Activated naive CD8-positive, alpha-beta T cell treated with anti-CD3 and anti-CD28 coated beads for 36 hours (primary cell): ENCODE data around the gene VIM. TPM values are rescaled to one million over a fixed set of nuclear protein-coding genes. Genes with fewer than 3 reads are reported as not detected.

ENCODE experiments used
- DNase-seq: peaks from one replicate; pipeline ENCODE4 v3.0.0; 2021
- H3K27ac Mint-ChIP-seq: one replicate; pipeline ENCODE4 v1.8.0; 2022; ENCODE audit warnings: mild to moderate bottlenecking, moderate library complexity, mixed read lengths
- H3K27me3 Mint-ChIP-seq: one replicate; pipeline ENCODE4 v1.8.0; 2022; ENCODE audit warnings: mild to moderate bottlenecking, mixed read lengths
- H3K36me3 Mint-ChIP-seq: one replicate; pipeline ENCODE4 v1.8.0; 2021; ENCODE audit warnings: mild to moderate bottlenecking, mixed read lengths
- H3K4me1 Mint-ChIP-seq: one replicate; pipeline ENCODE4 v1.8.0; 2021; ENCODE audit warnings: mixed read lengths
- H3K4me3 Mint-ChIP-seq: one replicate; pipeline ENCODE4 v1.8.0; 2022; ENCODE audit warnings: mild to moderate bottlenecking, moderate library complexity, mixed read lengths
- H3K9me3 Mint-ChIP-seq: one replicate; pipeline ENCODE4 v1.8.0; 2022; ENCODE audit warnings: mixed read lengths
- total RNA-seq, 2 experiments: library from RNA; stranded (reverse); gene quantifications; one replicate each; pipeline ENCODE4 v1.2.3, GENCODE V29; 2021

The VIM gene
- total RNA-seq, 2 experiments from 2014 or later: 657 TPM

- H3K27me3 Mint-ChIP-seq: no peaks in the 10 kb centered on the region
- DNase-seq: no peak
- H3K4me3 Mint-ChIP-seq: no peak overlapping the region
- peak overlapping the region; percentile 96 for H3K27ac Mint-ChIP-seq
- peaks cover 1% of the 10 kb centered on the region for H3K9me3 Mint-ChIP-seq
- H3K36me3 Mint-ChIP-seq: peaks cover 19% of the 10 kb centered on the region
- peaks cover 39% of the 10 kb centered on the region for H3K4me1 Mint-ChIP-seq
Observed at GRCh38 chr10:17216901-17217395, 11.1 kb upstream of the VIM start.

- Mint-ChIP-seq H3K4me1 (peaks cover 43% of the 10 kb centered on the region), H3K27ac (peak overlapping the region; percentile 96), H3K36me3 (peaks cover 14% of the 10 kb centered on the region), H3K27me3 (no peaks in the 10 kb centered on the region), H3K9me3 (peaks cover 1% of the 10 kb centered on the region), H3K4me3 (no peak overlapping the region)
- no peak for DNase-seq
Observed at GRCh38 chr10:17217631-17218232, 10.3 kb upstream of the VIM start.

DNA sequence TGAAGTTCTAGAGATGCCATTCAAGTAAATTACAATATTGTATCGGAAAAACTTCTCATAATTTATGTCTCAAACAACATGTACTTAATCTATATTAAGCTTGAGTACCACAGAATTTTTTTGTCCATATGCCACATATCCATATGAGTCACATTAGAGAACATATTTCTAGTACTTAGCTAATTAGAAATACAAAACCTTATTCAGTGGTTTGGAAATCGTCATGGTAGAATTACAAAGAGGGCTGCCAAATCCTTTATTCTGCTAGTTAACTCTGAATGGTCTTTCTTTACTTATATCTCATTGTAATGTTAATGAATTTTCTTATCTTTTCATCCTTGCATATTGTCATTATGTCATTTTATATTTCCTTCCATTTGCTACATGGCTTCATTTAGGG is 9.0 kb upstream of the VIM start:
- no peak overlapping the region for H3K4me3 Mint-ChIP-seq
- no peak for DNase-seq
- H3K27ac Mint-ChIP-seq: peak overlapping the region; percentile 56
- H3K9me3 Mint-ChIP-seq: peaks cover 1% of the 10 kb centered on the region
- no peaks in the 10 kb centered on the region for H3K27me3 Mint-ChIP-seq
- peaks cover 43% of the 10 kb centered on the region for H3K4me1 Mint-ChIP-seq
- peaks cover 12% of the 10 kb centered on the region for H3K36me3 Mint-ChIP-seq

DNA sequence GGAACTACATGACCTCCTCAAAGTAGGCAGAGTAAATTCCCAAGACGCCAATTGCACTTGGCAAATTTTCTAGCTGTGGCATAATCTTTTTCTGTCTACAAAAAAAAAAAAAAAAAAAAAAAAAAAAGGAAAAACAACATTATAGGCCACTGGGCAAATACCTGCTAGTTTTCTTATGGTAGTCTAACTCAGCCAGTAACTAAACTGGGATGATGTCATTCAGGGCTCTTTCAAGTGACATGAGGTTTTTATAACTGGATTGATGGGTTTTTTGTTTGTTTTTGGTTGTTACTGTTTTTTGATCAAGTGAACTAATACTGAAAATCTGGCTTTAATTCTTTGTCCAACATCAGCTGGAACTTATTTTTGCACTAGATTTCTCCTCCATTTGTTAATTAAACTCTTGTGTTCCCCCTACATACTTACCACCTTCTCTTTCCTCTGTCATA is 7.4 kb upstream of the VIM start:
- Mint-ChIP-seq H3K36me3 (peaks cover 9% of the 10 kb centered on the region), H3K27ac (no peak overlapping the region), H3K4me1 (peaks cover 38% of the 10 kb centered on the region), H3K4me3 (no peak overlapping the region), H3K27me3 (no peaks in the 10 kb centered on the region), H3K9me3 (peaks cover 1% of the 10 kb centered on the region)
- no peak for DNase-seq

GRCh38 chr10:17222329-17222728 is 5.7 kb upstream of the VIM start:
- Mint-ChIP-seq H3K27me3 (no peaks in the 10 kb centered on the region), H3K4me3 (no peak overlapping the region), H3K9me3 (peaks cover 1% of the 10 kb centered on the region), H3K36me3 (peaks cover 7% of the 10 kb centered on the region), H3K4me1 (peaks cover 36% of the 10 kb centered on the region), H3K27ac (no peak overlapping the region)
- DNase-seq: no peak

DNA sequence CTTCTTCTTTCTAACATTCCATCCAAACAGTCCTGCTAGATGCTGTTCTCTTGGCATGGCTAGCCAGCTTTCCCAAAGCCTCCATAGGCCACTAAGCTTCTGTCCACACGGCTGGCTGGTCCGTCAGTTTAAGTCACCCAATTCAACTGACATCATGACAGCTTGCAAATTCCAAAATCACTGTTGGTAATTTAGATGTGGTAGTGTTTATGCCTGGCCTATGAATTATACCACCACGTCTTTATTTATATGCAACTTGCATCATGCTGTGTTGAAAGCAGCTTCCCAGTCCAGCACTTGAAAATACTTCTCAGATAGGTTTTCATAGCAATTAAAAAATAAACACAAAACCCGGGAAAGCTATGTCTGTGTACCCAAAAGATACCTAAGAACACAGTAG is 2.2 kb upstream of the VIM start:
- Mint-ChIP-seq H3K4me3 (no peak overlapping the region), H3K36me3 (peaks cover 14% of the 10 kb centered on the region), H3K27ac (no peak overlapping the region)

GRCh38 chr10:17226891-17227303 is 1.1 kb upstream of the VIM start:
- H3K27ac Mint-ChIP-seq: peak overlapping the region; percentile 95
- peaks cover 43% of the 10 kb centered on the region for H3K4me1 Mint-ChIP-seq
- no peaks in the 10 kb centered on the region for H3K9me3 Mint-ChIP-seq
- DNase-seq: no peak
- no peaks in the 10 kb centered on the region for H3K27me3 Mint-ChIP-seq
- peak overlapping the region; percentile 98 for H3K4me3 Mint-ChIP-seq
- H3K36me3 Mint-ChIP-seq: peaks cover 25% of the 10 kb centered on the region

More for the DNA sequence above, 2.2 kb upstream of the VIM start:
- peaks cover 36% of the 10 kb centered on the region for H3K4me1 Mint-ChIP-seq
- no peaks in the 10 kb centered on the region for H3K27me3 Mint-ChIP-seq
- DNase-seq: no peak
- H3K9me3 Mint-ChIP-seq: no peaks in the 10 kb centered on the region

DNA sequence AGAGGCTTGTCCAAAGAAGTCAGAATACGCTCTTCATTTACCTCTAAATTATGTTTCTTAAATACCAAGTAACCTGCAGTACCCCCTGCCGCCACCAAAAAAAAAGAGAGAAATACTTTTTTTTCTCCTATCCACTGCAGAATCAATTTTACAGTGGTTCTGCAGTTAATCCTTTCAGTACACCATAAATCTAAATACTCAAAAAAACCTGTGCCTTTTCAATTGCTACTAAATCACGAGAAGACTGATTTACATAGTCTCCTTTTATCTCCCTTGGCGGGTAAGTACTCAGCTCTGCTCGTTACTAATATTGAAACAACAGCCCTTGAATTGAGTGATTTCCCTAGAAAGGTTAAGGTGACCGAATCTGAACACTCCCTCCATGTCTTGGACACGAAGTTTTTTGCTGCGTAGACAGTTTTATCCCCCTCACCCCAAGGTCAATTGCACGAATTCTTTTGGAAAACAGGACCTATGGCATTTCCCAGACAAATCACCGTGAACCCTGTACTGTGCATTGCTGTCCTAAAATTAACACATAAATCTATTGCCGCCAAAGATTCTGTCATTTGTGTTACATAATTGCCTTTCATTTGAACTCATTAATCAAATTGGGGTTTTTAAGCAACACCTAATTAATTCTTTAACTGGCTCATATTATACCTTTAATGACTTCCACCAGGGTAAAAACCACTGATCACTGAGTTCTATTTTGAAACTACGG is 512 bp upstream of the VIM start:
- Mint-ChIP-seq H3K27ac (peak overlapping the region; percentile 95), H3K4me1 (peaks cover 45% of the 10 kb centered on the region)

GRCh38 chr10:17229016-17229716 is 1.1 kb downstream of the VIM start:
- Mint-ChIP-seq H3K4me3 (peak overlapping the region; percentile 98), H3K27me3 (no peaks in the 10 kb centered on the region), H3K9me3 (no peaks in the 10 kb centered on the region), H3K4me1 (peaks cover 52% of the 10 kb centered on the region), H3K27ac (peak overlapping the region; percentile 95), H3K36me3 (peaks cover 45% of the 10 kb centered on the region)
- peak; percentile 80 for DNase-seq

More for the DNA sequence above, 512 bp upstream of the VIM start:
- DNase-seq: peak; percentile 24
- peak overlapping the region; percentile 98 for H3K4me3 Mint-ChIP-seq
- H3K27me3 Mint-ChIP-seq: no peaks in the 10 kb centered on the region
- H3K9me3 Mint-ChIP-seq: no peaks in the 10 kb centered on the region
- peaks cover 31% of the 10 kb centered on the region for H3K36me3 Mint-ChIP-seq

GRCh38 chr10:17229717-17229966 is 1.6 kb downstream of the VIM start:
- no peak for DNase-seq
- H3K36me3 Mint-ChIP-seq: peaks cover 50% of the 10 kb centered on the region

DNA sequence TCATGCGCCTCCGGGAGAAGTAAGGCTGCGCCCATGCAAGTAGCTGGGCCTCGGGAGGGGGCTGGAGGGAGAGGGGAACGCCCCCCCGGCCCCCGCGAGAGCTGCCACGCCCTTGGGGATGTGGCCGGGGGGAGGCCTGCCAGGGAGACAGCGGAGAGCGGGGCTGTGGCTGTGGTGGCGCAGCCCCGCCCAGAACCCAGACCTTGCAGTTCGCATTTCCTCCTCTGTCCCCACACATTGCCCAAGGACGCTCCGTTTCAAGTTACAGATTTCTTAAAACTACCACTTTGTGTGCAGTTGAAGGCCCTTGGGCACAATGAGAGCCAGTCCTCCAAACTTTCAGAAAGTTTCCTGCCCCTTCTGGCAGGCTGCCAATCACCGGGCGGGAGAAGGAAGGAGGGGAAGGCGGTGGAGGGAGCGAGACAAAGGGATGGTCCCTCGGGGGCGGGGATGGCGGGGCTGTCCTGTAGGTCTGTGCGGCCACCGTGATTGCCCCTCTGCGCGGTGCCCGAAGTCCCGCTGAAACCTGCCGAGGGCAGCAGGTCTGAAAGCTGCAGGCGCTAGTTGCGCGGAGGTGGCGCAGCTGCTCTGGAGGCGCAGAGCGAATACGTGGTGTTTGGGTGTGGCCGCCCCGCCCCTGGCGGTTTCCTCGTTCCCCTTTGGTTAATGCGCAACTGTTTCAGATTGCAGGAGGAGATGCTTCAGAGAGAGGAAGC is 2.1 kb downstream of the VIM start:
- no peaks in the 10 kb centered on the region for H3K27me3 Mint-ChIP-seq
- peaks cover 55% of the 10 kb centered on the region for H3K36me3 Mint-ChIP-seq

More at GRCh38 chr10:17229717-17229966, 1.6 kb downstream of the VIM start:
- no peaks in the 10 kb centered on the region for H3K27me3 Mint-ChIP-seq
- no peaks in the 10 kb centered on the region for H3K9me3 Mint-ChIP-seq
- H3K27ac Mint-ChIP-seq: peak overlapping the region; percentile 95
- H3K4me3 Mint-ChIP-seq: peak overlapping the region; percentile 98
- H3K4me1 Mint-ChIP-seq: peaks cover 57% of the 10 kb centered on the region

DNA sequence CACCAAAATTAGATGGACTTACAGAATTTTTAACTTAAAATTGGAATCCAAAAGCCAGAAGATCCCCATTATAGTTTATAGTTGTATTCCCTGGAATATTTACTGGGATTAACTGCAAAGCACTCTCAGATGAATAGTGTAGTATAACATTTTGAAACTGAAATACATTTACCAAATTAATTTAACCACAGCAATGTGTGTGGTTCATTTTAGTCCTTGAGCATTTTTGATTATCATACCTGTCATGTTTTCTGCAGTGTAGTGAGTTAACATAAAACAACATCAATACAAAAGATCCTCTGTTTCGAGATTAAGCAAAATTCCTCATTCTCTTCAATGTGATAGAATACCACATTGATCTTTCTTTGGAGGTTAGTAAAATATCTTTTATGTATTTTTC is 3.7 kb downstream of the VIM start:
- no peak for DNase-seq
- Mint-ChIP-seq H3K4me1 (peaks cover 63% of the 10 kb centered on the region), H3K9me3 (no peaks in the 10 kb centered on the region), H3K27me3 (no peaks in the 10 kb centered on the region), H3K36me3 (peaks cover 71% of the 10 kb centered on the region), H3K27ac (peak overlapping the region; percentile 58), H3K4me3 (peak overlapping the region; percentile 98)

More for the DNA sequence above, 2.1 kb downstream of the VIM start:
- Mint-ChIP-seq H3K9me3 (no peaks in the 10 kb centered on the region), H3K4me3 (peak overlapping the region; percentile 98), H3K27ac (peak overlapping the region; percentile 95), H3K4me1 (peaks cover 61% of the 10 kb centered on the region)
- peak; percentile 88 for DNase-seq

- DNase-seq: no peak
- Mint-ChIP-seq H3K27ac (peak overlapping the region; percentile 58), H3K9me3 (no peaks in the 10 kb centered on the region), H3K36me3 (peaks cover 71% of the 10 kb centered on the region), H3K4me3 (peak overlapping the region; percentile 98), H3K4me1 (peaks cover 57% of the 10 kb centered on the region), H3K27me3 (no peaks in the 10 kb centered on the region)
Observed at GRCh38 chr10:17232276-17232960, 4.4 kb downstream of the VIM start.

GRCh38 chr10:17233286-17233991 is 5.4 kb downstream of the VIM start:
- Mint-ChIP-seq H3K9me3 (no peaks in the 10 kb centered on the region), H3K27me3 (no peaks in the 10 kb centered on the region), H3K27ac (peak overlapping the region; percentile 73), H3K4me1 (peaks cover 50% of the 10 kb centered on the region), H3K36me3 (peaks cover 73% of the 10 kb centered on the region), H3K4me3 (peak overlapping the region; percentile 34)
- no peak for DNase-seq
